GM10248 (cell line): Measurements from ENCODE around the gene DYSF.

ENCODE experiments used
- CTCF ChIA-PET: fragments of 300-600 bp; sonication (Branson Sonifier 250); formaldehyde crosslinking; extraction: SDS; loops from one replicate; lab custom pipeline; 2021; ENCODE audit warnings: antibody characterized with exemption; lab: Yijun Ruan, JAX
- POLR2A ChIA-PET: fragments of 350-650 bp; sonication (Branson Sonifier 250); formaldehyde crosslinking; extraction: SDS; loops from one replicate; lab custom pipeline; 2020; ENCODE audit warnings: antibody characterized with exemption; lab: Yijun Ruan, JAX
- DNase-seq: peaks from one replicate; pipeline ENCODE4 v3.0.0; 2012; ENCODE audit errors: extremely low spot score
- TF ChIP-seq, protein P1 (sequence below): IDR thresholded peaks from 2 replicates; pipeline ENCODE4 v1.5.1; 2012; ENCODE audit warnings: mild to moderate bottlenecking, low read depth; ENCODE audit errors: extremely low read depth, missing control alignments, control extremely low read depth

DYSF gene

DNA sequence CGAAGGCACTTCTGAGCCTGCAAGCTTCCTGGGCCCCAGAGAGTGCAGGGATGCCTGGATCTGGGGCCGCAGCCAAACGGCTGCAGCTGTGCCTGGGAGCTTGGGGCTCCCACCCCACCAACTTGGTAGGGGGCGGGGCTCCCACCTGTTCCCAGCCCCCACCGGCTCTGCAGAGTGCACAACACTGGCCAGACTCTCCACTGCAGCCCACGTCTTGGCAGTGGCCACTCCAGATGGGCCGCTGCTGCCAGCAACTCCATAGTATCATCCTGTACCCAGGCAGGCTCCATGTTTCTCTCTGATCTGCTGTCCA, 9.9 kb downstream of the DYSF start:
- ChIA-PET POLR2A (no interaction called here), CTCF (interaction anchor here (0.6 to 4.7 kb wide), 3 partner anchors 8 to 461 kb away, joined by 3 to 57 read pairs (median 3); no protein-coding TSS in a partner anchor)
- no peak for DNase-seq
- TF ChIP-seq, protein P1, sequence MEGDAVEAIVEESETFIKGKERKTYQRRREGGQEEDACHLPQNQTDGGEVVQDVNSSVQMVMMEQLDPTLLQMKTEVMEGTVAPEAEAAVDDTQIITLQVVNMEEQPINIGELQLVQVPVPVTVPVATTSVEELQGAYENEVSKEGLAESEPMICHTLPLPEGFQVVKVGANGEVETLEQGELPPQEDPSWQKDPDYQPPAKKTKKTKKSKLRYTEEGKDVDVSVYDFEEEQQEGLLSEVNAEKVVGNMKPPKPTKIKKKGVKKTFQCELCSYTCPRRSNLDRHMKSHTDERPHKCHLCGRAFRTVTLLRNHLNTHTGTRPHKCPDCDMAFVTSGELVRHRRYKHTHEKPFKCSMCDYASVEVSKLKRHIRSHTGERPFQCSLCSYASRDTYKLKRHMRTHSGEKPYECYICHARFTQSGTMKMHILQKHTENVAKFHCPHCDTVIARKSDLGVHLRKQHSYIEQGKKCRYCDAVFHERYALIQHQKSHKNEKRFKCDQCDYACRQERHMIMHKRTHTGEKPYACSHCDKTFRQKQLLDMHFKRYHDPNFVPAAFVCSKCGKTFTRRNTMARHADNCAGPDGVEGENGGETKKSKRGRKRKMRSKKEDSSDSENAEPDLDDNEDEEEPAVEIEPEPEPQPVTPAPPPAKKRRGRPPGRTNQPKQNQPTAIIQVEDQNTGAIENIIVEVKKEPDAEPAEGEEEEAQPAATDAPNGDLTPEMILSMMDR = no peak

GRCh38 chr2:71464389-71464788, 11.0 kb downstream of the DYSF start:
- ChIA-PET CTCF (no interaction called here), POLR2A (no interaction called here)
- DNase-seq = no peak
- TF ChIP-seq, protein P1 = no peak

GRCh38 chr2:71465356-71465755, 12.0 kb downstream of the DYSF start:
- TF ChIP-seq, protein P1 = no peak
- DNase-seq = no peak
- CTCF ChIA-PET = interaction anchor here (2.2 kb wide), 1 partner anchor 7 kb away, joined by 10 read pairs; no protein-coding TSS in a partner anchor
- POLR2A ChIA-PET = no interaction called here

- POLR2A ChIA-PET = no interaction called here
- CTCF ChIA-PET = interaction anchor here (1.8 to 2.2 kb wide), 2 partner anchors 8 to 309 kb away, joined by 4 to 10 read pairs; no protein-coding TSS in a partner anchor
- DNase-seq = no peak
- TF ChIP-seq, protein P1 = no peak
Measured at GRCh38 chr2:71465961-71466300, 12.6 kb downstream of the DYSF start.

DNA sequence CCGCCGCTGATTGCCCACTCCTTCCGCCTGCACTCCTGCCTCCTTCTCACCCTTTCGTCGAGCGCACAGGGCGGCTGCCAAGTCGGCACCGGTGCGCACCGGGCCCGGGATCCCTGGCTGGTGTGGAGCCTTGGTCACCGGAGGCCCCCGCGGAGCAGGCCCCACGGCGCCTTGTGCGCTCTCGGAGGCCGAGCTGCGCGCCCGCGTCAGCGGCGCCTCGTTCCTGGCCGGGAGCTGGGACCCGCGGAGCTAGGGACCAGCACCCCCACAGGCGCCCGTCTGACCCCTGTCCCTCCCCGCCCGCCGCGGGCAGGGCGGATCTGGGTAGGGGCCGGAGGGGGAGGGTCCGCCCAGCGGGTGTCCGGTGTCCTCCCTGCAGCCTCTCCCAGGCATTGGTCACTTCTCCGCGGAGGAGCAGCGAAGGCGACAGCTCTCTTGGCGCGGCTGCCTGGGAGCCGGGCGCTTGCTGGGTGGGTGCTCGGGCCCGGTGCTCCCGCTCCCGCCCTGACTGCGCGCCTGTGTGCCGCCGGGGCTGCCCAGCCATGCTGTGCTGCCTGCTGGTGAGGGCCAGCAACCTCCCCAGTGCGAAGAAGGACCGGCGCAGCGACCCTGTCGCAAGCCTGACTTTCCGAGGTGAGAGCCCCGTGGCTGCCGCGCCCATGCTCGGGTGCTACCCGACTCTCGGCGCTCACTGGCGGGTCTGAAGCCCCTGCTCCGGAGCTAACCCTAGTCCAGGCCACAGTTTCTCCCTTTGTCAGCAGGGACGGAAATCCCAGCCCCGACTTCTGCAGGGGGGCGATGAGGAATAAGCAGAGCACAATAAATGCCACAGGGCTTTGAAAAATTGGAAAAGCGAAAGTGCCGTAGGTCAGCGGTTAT, 13.2 kb downstream of the DYSF start:
- POLR2A ChIA-PET = no interaction called here
- peak; percentile 31 for DNase-seq
- TF ChIP-seq, protein P1 = no peak
- CTCF ChIA-PET = interaction anchor here (1.4 to 2.2 kb wide), 3 partner anchors 9 to 310 kb away, joined by 3 to 10 read pairs (median 4); no protein-coding TSS in a partner anchor

DNA sequence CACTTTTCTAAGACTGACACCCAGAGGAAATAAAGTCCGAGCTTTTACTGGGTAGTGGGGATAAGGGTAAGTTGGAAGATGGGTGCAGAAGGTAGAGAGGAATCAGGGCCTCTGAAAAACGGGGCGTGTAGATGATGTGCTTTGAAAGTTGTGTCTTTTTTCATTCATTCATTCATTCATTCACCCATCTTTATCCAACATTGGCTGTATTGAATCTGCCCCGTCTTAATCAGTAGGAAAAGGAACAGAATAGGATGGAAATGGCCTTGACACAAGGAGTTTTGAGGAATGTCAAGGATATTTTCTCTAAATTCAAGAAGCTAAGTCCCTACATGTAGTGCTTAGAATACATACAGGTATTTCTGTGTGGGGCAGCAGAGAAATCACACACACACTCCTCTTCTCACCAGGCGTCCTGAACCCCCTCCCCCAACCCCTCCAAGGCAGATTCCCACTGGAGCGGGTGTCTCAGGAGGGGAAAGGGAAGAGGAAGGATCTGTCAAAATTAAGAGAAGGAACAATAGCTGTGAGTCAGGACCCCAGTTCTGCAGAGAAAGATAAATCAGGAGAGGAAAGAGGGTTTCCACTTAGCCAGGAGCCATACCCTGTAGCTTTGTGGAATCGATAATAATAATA, 13.9 kb downstream of the DYSF start:
- CTCF ChIA-PET = interaction anchor here (0.7 to 2.2 kb wide), 4 partner anchors 9 to 311 kb away, joined by 3 to 10 read pairs (median 4); no protein-coding TSS in a partner anchor
- DNase-seq = no peak
- POLR2A ChIA-PET = no interaction called here
- TF ChIP-seq, protein P1 = no peak
